OCI-LY7 (cell line): ENCODE measurements around the gene KDSR. TPM values are rescaled to one million over a fixed set of nuclear protein-coding genes. Genes with fewer than 3 reads are reported as not detected.

Experiments used
- BruUV-seq: library from RNA; stranded (reverse); fragments of 400-500 nt; replicated peaks from 2 replicates; lab custom pipeline; 2021; lab: Mats Ljungman, UMichigan
- CTCF ChIA-PET: fragments of 300-600 bp; sonication (Branson Sonifier 250); formaldehyde crosslinking; loops from one replicate; lab custom pipeline; 2022; ENCODE audit warnings: antibody characterized with exemption; ENCODE audit not compliant: unreplicated experiment; lab: Charles Lee
- POLR2A ChIA-PET: fragments of 300-600 bp; sonication (Branson Sonifier 250); formaldehyde crosslinking; loops from one replicate; lab custom pipeline; 2022; ENCODE audit warnings: antibody characterized with exemption; lab: Charles Lee
- DNase-seq: peaks from one replicate; pipeline ENCODE4 v3.0.0-alpha.2; 2015; ENCODE audit warnings: low spot score
- H2AFZ ChIP-seq: fragments of 200-600 bp; sonication (generic), shearing (Covaris generic); 2 replicates; pipeline ENCODE4 v1.6.1; 2014; ENCODE audit warnings: mild to moderate bottlenecking, antibody characterized with exemption, low read length, moderate library complexity
- H3K27ac ChIP-seq: fragments of 200-600 bp; sonication (generic); 2 replicates; pipeline ENCODE4 v1.5.1; 2014; ENCODE audit warnings: mixed run types, low read depth, mild to moderate bottlenecking, moderate library complexity, low read length, inconsistent platforms; ENCODE audit not compliant: poor library complexity, severe bottlenecking
- H3K36me3 ChIP-seq: fragments of 200-600 bp; sonication (generic); 2 replicates; pipeline ENCODE4 v1.6.1; 2014; ENCODE audit warnings: mild to moderate bottlenecking, antibody characterized with exemption, low read length, moderate library complexity, mixed read lengths; ENCODE audit not compliant: insufficient read depth
- H3K4me1 ChIP-seq: fragments of 200-600 bp; sonication (generic); 2 replicates; pipeline ENCODE4 v1.5.1; 2014; ENCODE audit warnings: mild to moderate bottlenecking, low read length; ENCODE audit not compliant: insufficient read depth, poor library complexity, severe bottlenecking
- H3K4me2 ChIP-seq: fragments of 200-600 bp; sonication (generic); 2 replicates; pipeline ENCODE4 v1.6.1; 2014; ENCODE audit warnings: mild to moderate bottlenecking, low read length
- H3K4me3 ChIP-seq: fragments of 200-600 bp; sonication (generic); 2 replicates; pipeline ENCODE4 v1.5.1; 2014; ENCODE audit warnings: mild to moderate bottlenecking, low read depth, low read length; ENCODE audit not compliant: poor library complexity, severe bottlenecking
- H3K79me2 ChIP-seq: fragments of 200-600 bp; sonication (generic); 2 replicates; pipeline ENCODE4 v1.6.1; 2016; ENCODE audit warnings: low read depth, mild to moderate bottlenecking, low read length, moderate library complexity, mixed read lengths; ENCODE audit not compliant: insufficient read depth
- H3K9me2 ChIP-seq: fragments of 200-600 bp; sonication (generic); 2 replicates; pipeline ENCODE4 v1.6.1; 2016; ENCODE audit warnings: mild to moderate bottlenecking, low read length, mixed read lengths; ENCODE audit not compliant: insufficient read depth
- H3K9me3 ChIP-seq: fragments of 200-600 bp; sonication (generic); 2 replicates; pipeline ENCODE4 v1.6.1; 2014; ENCODE audit warnings: mild to moderate bottlenecking, mixed run types, low read length, mixed read lengths
- H4K20me1 ChIP-seq: fragments of 200-600 bp; sonication (generic); 2 replicates; pipeline ENCODE4 v1.6.1; 2014; ENCODE audit warnings: mild to moderate bottlenecking, antibody characterized with exemption, low read length, moderate library complexity, mixed read lengths; ENCODE audit not compliant: insufficient read depth
- CTCF ChIP-seq: fragments of 200-600 bp; sonication (generic); conservative IDR thresholded peaks from 2 replicates; pipeline ENCODE4 v1.5.1; 2014; ENCODE audit warnings: mild to moderate bottlenecking, antibody characterized with exemption, low read length, moderate library complexity, mixed read lengths
- EZH2phosphoT487 ChIP-seq: fragments of 200-600 bp; sonication (generic); IDR thresholded peaks from 2 replicates; pipeline ENCODE4 v1.6.1; 2018; ENCODE audit warnings: low read depth, borderline replicate concordance, mild to moderate bottlenecking, mixed run types, antibody characterized with exemption, low read length, moderate library complexity, mixed read lengths
- intact Hi-C: fragments of 100-400 bp; cut with micrococcal nuclease; formaldehyde crosslinking; loops from one replicate; pipeline ENCODE4 v1.10.0; 2022; ENCODE audit not compliant: unreplicated experiment
- total RNA-seq, 2 experiments: library from RNA; depleted of rRNA in 1 of 2; stranded (reverse); fragments of >200 nt in 1 of 2; shearing (Covaris generic) in 1 of 2; gene quantifications; 2 replicates each; pipeline ENCODE4 v1.2.3, GENCODE V29; 2014 to 2022

KDSR gene
- total RNA-seq, 2 experiments from 2014 or later = 6.5 to 13.4 TPM

- Histone ChIP-seq H3K9me2 (no peaks in the 10 kb centered on the region), H3K4me3 (no peak overlapping the region), H3K4me1 (peaks cover 3% of the 10 kb centered on the region), H3K27ac (no peak overlapping the region), H4K20me1 (no peaks in the 10 kb centered on the region), H3K36me3 (no peaks in the 10 kb centered on the region), H2AFZ (no peak overlapping the region), H3K4me2 (no peak overlapping the region), H3K79me2 (no peaks in the 10 kb centered on the region), H3K9me3 (no peaks in the 10 kb centered on the region)
- TF ChIP-seq EZH2phosphoT487 = no peak
- TF ChIP-seq CTCF = no peak
- BruUV-seq = no TSS peak
- no peak for DNase-seq
- CTCF ChIA-PET = no interaction called here
- POLR2A ChIA-PET = no interaction called here
- intact Hi-C loops = no loop called here
Observed at GRCh38 chr18:63287691-63288220, 79.2 kb downstream of the KDSR start.

GRCh38 chr18:63286926-63287325 lies 80.1 kb downstream of the KDSR start:
- Histone ChIP-seq H3K4me3 (no peak overlapping the region), H3K4me1 (peaks cover 3% of the 10 kb centered on the region), H3K9me3 (no peaks in the 10 kb centered on the region), H3K4me2 (no peak overlapping the region), H3K36me3 (no peaks in the 10 kb centered on the region), H3K79me2 (no peaks in the 10 kb centered on the region), H3K27ac (no peak overlapping the region), H4K20me1 (no peaks in the 10 kb centered on the region), H2AFZ (no peak overlapping the region), H3K9me2 (no peaks in the 10 kb centered on the region)
- TF ChIP-seq EZH2phosphoT487 = no peak
- no peak for TF ChIP-seq CTCF
- ChIA-PET CTCF (no interaction called here), POLR2A (no interaction called here)
- intact Hi-C loops = no loop called here
- no TSS peak for BruUV-seq
- DNase-seq = no peak

GRCh38 chr18:63284827-63285733 lies 81.9 kb downstream of the KDSR start:
- H3K4me1 ChIP-seq = peaks cover 3% of the 10 kb centered on the region
- BruUV-seq = no TSS peak
- no peak overlapping the region for H3K27ac ChIP-seq
- no peak overlapping the region for H2AFZ ChIP-seq
- no peaks in the 10 kb centered on the region for H3K79me2 ChIP-seq
- POLR2A ChIA-PET = no interaction called here
- CTCF ChIA-PET = no interaction called here
- DNase-seq = no peak
- no peak for TF ChIP-seq EZH2phosphoT487
- no peak for TF ChIP-seq CTCF
- H3K4me2 ChIP-seq = no peak overlapping the region
- H3K9me2 ChIP-seq = no peaks in the 10 kb centered on the region
- no peaks in the 10 kb centered on the region for H3K9me3 ChIP-seq
- H3K36me3 ChIP-seq = no peaks in the 10 kb centered on the region
- intact Hi-C loops = no loop called here
- no peak overlapping the region for H3K4me3 ChIP-seq
- no peaks in the 10 kb centered on the region for H4K20me1 ChIP-seq
